SK-N-SH treated with all-trans-retinoic acid at 6 μM for 48 hours (cell line): ENCODE measurements around the gene CTDNEP1.

Source experiments
- ESRRG ChIP-seq: fragments of 250-450 bp; sonication (Bioruptor Pico); IDR thresholded peaks from 2 replicates; pipeline ENCODE4 v1.6.1; 2021; ENCODE audit warnings: mild to moderate bottlenecking
- OSR1 ChIP-seq: fragments of 250-450 bp; sonication (Bioruptor Pico); IDR thresholded peaks from 2 replicates; pipeline ENCODE4 v1.8.0; 2022; ENCODE audit warnings: moderate library complexity, mild to moderate bottlenecking, inconsistent platforms
- TOX ChIP-seq: fragments of 250-450 bp; sonication (Bioruptor Pico); IDR thresholded peaks from 2 replicates; pipeline ENCODE4 v1.8.0; 2021; ENCODE audit warnings: mild to moderate bottlenecking, moderate library complexity, borderline replicate concordance

- no peak for TF ChIP-seq TOX (CRISPR knock-in tag)
- TF ChIP-seq ESRRG (CRISPR knock-in tag): no peak
- no peak for TF ChIP-seq OSR1 (CRISPR knock-in tag)
Measured at GRCh38 chr17:7263801-7264078, 12.2 kb upstream of the CTDNEP1 start.
